ENCODE measurements around the gene PPRC1. TPM values are rescaled to one million over a fixed set of nuclear protein-coding genes. Genes with fewer than 3 reads are reported as not detected.

Gene PPRC1
- total RNA-seq, 1 experiment from 2014 or later, result 79.4 TPM

GRCh38 chr10:102184606-102185005 is 51.8 kb downstream of the PPRC1 start (continued):
- TF ChIP-seq ZBTB43 (CRISPR knock-in tag; IDR thresholded peaks at IDR 0.05), result no peak
- no peak for TF ChIP-seq CDX4 (CRISPR knock-in tag; IDR thresholded peaks at IDR 0.05; ENCODE audit: borderline replicate concordance)
- no peak for TF ChIP-seq STAT6 (CRISPR knock-in tag; conservative IDR thresholded peaks at IDR 0.05; ENCODE audit: low read depth)
- TF ChIP-seq IRF1 (CRISPR knock-in tag; IDR thresholded peaks at IDR 0.05), result no peak
- no peak for TF ChIP-seq ZSCAN18 (CRISPR knock-in tag; IDR thresholded peaks at IDR 0.05)

- ChIA-PET CTCF (interaction anchor here (0.6 to 0.7 kb wide), 2 partner anchors 53 to 344 kb away, joined by 3 to 7 read pairs; no protein-coding TSS in a partner anchor), POLR2A (no interaction called here)
- H3K36me3 Mint-ChIP-seq, result peaks cover 14% of the 10 kb centered on the region
- peaks cover 56% of the 10 kb centered on the region for H3K9me3 Mint-ChIP-seq
- no peak for ATAC-seq
- H3K4me3 Mint-ChIP-seq, result no peak overlapping the region
- DNase-seq (ENCODE audit: low spot score), result no peak
- no peak overlapping the region for H3K27ac Mint-ChIP-seq
- peaks cover 18% of the 10 kb centered on the region for H3K27me3 Mint-ChIP-seq (ENCODE audit: low read depth)
- no peaks in the 10 kb centered on the region for H3K4me1 Mint-ChIP-seq
- TF ChIP-seq FOXK1 (CRISPR knock-in tag; IDR thresholded peaks at IDR 0.05) (no peak), ARID4B (CRISPR knock-in tag; IDR thresholded peaks at IDR 0.05; ENCODE audit: borderline replicate concordance) (no peak), MAX (CRISPR knock-in tag; IDR thresholded peaks at IDR 0.05) (no peak), USF2 (CRISPR knock-in tag; IDR thresholded peaks at IDR 0.05) (no peak), ZBTB21 (CRISPR knock-in tag; IDR thresholded peaks at IDR 0.05; ENCODE audit: borderline replicate concordance) (no peak), CDX4 (CRISPR knock-in tag; IDR thresholded peaks at IDR 0.05; ENCODE audit: borderline replicate concordance) (no peak), ZNF263 (CRISPR knock-in tag; IDR thresholded peaks at IDR 0.05; ENCODE audit: low read depth) (no peak), AR (CRISPR knock-in tag; IDR thresholded peaks at IDR 0.05) (no peak), E2F4 (CRISPR knock-in tag; IDR thresholded peaks at IDR 0.05; ENCODE audit: borderline replicate concordance, low read depth) (no peak), ZNF671 (CRISPR knock-in tag; IDR thresholded peaks at IDR 0.05) (no peak), NR2C2 (CRISPR knock-in tag; IDR thresholded peaks at IDR 0.05) (no peak), RORB (CRISPR knock-in tag; IDR thresholded peaks at IDR 0.05) (no peak)
These were observed 52.4 kb downstream of the PPRC1 start for GRCh38 chr10:102185272-102185671.

Data from WTC11 (cell line).